GM19452 (cell line): ENCODE data around the gene HNRNPD.
"Not testable (repeated sequence)": the region's sequence is repeated elsewhere in the genome, so short reads cannot be mapped to it uniquely, and the experiment has no call there.

Source experiments
- ATAC-seq: cut with Tn5 transposase; IDR thresholded peaks from one replicate; pipeline ENCODE4 v1.9.1; 2021; ENCODE audit not compliant: unreplicated experiment

HNRNPD gene

DNA sequence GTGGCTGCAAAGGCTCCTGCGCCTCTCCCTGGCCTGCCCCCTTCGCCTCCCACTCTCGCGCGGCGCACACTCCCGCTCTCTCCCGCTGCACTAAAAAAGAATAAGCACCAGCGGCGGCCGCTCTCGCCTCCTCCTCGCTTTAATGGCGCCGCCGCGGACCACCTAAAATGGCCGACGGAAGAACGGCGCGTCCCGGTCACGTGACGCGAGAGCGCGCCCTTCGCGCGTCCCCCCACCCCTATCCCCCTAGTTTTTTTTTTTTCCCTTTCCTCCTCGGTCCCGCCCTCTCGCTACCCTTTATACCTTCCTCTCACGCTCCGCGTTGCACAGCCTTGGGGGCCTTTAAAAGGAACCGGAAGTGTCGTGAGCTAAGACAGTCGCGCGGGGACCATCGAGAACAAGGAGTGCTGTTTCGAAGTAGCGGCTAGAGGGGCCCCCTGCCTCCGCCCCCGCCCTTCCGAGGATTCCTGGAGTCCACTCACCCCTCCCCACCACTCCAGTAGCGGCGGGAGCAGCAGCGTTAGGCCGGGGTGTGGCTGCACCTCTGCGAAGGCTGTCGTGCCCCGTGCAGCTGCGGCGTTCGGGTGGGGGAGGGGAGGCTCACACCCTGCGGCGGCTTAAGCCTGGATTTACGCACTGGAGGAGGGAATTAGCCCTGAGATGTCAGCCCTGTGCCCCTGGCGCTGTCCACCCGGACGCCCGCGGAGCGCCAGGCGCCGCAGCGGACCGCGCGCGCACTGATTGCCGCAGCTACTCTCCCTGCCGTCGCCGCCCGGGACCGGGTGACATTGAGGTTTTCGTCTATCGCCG, at the start of gene HNRNPD:
Gene HNRNPD (minus strand): TSS at position 176 of the 810 bp plus-strand sequence. CDS start 313 bp downstream, outside the sequence.
- peak; percentile 91 for ATAC-seq

DNA sequence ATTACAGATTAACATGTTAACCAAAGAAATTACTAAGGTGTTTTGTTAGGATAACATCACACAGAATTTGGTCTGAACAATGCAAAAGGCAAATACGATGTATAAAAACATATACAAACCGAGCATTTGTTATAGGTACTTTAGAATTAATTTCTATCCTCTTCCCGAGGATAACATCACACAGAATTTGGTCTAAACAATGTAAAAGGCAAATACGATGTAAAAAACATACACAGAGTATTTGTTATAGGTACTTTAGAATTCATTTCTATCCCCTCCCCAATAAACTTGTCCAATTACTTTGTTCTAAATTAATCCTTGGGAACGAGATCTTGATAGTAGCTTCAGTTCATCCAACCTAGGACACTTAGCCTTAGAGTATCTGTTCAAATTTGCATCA, 48.8 kb upstream of the HNRNPD start:
- no peak for ATAC-seq

DNA sequence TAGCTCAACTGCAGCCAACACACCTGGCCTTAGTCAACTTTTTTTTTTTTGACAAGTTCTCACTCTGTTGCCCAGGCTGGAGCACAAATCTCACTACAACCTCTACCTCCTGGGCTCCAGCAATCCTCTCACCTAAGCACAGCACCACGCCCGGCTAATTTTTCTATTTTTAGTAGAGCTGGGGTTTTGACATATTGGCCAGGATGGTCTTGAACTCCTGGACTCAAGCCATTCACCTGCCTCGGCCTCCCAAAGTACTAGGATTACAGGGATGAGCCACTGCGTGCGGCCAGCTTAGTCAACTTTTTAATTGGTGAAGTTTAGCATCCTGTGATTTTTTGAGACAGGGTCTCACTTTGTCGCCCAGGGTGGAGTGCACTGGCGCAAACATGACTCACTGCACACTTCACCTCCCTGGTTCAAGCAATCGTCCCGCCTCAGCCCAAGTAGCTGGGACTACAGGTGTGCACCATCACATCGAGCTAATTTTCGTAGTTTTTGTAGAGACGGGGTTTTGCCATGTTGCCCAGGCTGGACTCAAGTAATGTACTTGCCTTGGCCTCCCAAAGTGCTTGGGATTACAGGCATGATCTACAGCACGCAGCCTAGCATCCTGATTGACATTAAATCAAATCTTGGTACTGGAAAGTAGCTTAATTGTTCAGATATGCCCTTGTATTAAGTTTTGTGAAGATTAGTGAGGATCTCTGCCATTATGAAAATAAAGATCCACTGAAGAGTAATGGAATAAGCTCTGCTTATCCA, 48.2 kb upstream of the HNRNPD start:
- ATAC-seq, result no peak

GRCh38 chr4:82419451-82419850, 45.7 kb upstream of the HNRNPD start:
- ATAC-seq, result no peak

DNA sequence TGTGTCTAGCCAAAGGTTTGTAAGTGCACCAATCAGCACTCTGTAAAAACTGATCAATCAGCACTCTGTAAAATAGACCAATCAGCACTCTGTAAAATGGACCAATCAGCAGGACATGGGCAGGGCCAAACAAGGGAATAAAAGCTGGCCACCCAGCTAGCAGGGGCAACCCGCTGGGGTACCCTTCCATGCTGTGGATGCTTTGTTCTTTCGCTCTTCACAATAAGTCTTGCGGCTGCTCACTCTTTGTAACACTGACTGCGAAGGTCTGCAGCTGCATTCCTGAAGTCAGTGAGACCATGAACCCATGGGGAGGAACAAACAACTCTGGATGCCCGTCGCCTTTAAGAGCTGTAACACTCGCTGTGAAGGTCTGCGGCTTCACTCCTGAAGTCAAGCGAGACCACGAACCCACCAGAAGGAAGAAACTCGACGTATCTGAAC, 42.2 kb upstream of the HNRNPD start:
- no peak for ATAC-seq

DNA sequence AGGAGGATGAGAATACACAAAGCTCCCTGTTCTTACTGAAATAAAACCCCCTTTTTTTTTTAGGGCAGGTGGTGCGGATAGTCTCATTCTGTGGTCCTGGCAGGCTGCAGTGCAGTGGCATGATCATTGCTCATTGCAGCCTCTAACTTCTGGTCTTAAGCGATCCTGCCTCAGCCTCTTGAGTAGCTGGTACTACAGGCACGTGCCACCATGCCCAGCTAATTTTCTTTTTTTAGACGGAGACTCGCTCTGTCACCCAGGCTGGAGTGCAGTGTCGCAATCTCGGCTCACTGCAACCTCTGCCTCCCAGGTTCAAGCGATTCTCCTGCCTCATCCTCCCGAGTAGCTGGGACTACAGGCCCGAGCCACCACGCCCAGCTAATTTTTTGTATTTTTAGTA, 41.3 kb upstream of the HNRNPD start:
- ATAC-seq, result not testable (repeated sequence)

- ATAC-seq, result no peak
Measured at GRCh38 chr4:82403725-82404124, 29.9 kb upstream of the HNRNPD start.

DNA sequence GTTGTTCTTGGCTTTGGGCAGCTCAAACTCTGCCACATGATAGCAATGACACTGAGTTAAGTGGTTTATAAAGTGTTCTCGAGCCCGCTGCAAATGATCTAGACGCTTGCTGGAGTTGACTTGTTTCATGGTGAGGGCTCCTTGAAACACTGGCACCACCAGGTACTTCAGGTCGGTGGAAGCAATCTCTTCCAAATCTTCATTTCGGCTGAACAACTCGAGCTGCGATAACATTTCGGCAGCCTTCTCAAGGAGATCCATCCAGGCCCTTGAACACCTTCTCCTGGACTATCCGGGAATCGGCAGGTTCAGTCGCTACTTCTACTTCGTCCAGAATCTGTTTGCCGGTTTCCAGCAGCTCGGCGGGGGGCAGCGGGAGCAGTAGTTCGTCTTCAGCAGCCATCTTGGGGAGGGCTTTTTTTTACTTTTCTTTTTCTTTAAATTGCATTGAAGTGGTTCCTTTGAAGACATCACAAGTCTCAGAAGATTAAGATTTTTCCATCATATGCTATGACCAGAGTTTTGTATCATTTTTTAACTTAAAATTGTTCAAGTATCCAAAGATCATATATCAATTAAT, 28.5 kb upstream of the HNRNPD start:
- ATAC-seq, result no peak

DNA sequence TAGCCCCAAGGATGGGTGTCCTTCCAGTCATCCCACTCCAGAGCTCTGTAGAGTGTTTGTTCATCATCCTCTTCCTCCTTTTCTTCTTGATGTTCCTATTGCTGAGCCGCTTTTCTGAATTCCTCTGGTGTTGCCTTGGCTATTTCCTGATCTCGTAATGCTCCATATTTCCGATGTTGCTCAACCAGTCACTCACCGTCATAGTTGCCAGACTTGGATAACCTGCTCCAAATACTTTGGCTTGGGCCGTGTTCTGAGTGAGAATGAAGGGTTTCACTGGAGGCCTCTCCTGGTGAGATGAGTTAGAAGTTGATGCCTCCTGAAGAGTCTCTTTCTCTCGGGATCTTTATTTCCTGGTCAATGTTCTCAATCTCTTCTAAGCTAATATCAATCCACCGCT, 27.8 kb upstream of the HNRNPD start:
- no peak for ATAC-seq

GRCh38 chr4:82398263-82398662, 24.5 kb upstream of the HNRNPD start:
- ATAC-seq, result no peak

GRCh38 chr4:82397527-82397926, 23.7 kb upstream of the HNRNPD start:
- no peak for ATAC-seq

DNA sequence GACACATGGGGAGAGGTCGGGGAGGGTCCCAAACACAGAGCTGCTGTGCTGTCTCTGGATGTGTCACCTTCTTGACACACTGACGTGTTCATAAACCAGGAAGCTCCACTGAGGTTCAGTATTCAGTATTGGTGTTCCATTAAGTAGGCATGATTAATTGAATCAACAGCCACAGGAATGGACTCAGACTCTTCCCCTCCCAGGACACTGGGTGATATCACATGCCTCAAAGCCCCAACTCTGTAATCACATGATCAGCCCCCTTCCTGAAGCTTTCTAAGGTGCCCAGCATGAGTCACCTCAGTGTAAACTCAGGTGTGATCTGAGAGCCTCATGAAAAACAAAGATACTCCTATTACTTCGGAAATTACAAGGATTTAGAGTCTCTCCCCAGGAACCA, 21.1 kb upstream of the HNRNPD start:
- no peak for ATAC-seq

- ATAC-seq, result not testable (repeated sequence)
Measured at GRCh38 chr4:82390061-82390460, 16.3 kb upstream of the HNRNPD start.

GRCh38 chr4:82388405-82388804, 14.6 kb upstream of the HNRNPD start:
- ATAC-seq, result no peak

DNA sequence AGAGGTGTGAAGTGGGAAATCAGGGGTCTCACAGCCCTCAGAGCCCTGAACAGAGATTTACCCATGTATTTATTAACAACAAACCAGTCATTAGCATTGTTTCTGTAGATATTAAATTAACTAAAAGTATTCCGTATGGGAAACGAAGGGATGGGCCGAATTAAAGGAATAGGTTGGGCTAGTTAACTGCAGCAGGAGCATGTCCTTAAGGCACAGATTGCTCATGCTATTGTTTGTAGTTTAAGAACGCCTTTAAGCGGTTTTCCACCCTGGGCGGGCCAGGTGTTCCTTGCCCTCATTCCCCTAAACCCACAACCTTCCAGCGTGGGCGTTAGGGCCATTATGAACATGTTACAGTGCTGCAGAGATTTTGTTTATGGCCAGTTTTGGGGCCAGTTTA, 12.5 kb upstream of the HNRNPD start:
- not testable (repeated sequence) for ATAC-seq

- ATAC-seq, result no peak
Measured at GRCh38 chr4:82382751-82383150, 9.0 kb upstream of the HNRNPD start.

DNA sequence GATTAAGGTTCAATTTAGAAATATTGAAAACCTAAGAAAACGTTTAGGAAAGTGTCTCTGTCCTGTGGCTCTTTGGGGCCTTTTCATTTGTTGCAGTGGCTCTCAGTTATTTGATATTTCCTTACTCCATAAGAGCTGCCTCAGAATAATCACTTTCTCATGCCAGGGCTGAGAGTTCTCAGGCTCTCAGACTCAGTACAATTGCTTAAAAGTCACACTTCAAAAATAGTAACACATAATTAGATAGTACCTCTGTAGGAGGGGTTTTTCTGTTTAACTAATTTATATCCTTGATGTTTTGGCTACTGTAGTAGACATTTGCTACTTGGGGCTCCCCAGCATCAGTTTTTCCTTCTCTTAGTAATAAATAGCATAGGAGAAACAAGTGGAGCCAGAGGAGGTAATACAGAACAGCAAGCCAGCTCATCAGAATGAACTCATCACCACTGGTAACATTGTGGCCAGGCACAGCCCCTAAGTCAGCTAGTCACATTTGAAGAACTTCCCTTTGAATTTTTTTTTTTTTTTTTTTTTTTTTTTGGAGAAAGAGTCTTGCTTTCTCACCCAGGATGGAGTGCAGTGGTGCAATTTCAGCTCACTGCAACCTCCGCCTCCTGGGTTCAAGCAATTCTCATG, 8.0 kb upstream of the HNRNPD start:
- no peak for ATAC-seq

- no peak for ATAC-seq
Measured at GRCh38 chr4:82381235-82381634, 7.4 kb upstream of the HNRNPD start.

DNA sequence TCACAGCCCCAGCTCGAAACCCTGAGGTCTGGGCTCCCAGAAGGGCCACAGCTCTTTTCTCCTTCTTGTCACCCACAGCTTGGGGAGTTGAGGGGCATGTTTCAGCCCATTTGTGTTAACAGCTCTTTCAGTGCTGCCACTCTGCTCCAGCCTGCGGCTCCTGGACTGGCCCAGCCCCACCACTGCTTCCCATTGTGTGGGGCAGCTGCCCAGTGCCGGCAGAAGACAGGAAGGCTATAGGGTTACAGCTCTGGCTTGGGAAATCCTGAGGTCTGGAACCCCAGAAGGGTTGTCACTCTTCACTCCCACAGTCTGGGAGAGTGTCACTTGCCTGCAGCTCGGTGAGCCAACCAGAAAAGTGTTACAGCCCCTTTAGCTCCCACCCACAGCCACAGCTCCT, 7.0 kb upstream of the HNRNPD start:
- no peak for ATAC-seq

DNA sequence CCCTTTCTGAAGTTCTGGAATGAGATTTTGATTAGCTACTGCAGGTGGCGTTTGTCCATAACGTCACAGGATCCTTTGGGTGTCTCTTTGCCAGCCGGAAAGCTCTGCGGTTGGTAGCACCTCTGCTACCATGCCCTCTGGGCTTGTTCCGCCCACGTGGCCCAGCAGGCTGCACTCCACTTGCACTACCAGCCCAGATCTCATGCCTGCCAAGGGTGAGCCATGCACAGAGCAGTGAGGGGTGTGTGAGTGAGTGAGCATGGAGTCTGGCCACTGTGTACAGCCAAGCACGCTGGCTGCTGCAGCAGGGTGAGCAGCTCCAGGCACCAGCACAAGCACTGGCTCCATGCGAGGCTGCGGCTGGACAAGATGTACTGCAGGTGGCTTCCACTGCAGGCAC, 6.6 kb upstream of the HNRNPD start:
- no peak for ATAC-seq

DNA sequence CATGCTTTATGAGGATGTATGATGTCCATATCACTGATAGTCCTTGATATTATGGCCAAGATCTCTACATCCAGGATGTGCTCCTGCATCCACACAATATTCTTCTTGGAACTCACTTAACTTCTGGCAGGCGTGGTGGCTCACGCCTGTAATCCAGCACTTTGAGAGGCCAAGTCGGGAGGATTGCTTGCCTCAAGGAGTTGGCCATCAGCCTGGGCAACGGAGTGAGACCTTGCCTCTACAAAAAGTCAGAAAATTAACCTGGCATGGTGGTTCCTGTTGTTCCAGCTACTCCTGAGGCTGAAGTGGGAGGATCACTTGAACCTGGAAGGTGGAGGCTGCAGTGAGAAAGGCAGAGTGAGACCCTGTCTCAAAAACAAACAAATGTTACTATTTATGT, 2.3 kb upstream of the HNRNPD start:
- no peak for ATAC-seq

DNA sequence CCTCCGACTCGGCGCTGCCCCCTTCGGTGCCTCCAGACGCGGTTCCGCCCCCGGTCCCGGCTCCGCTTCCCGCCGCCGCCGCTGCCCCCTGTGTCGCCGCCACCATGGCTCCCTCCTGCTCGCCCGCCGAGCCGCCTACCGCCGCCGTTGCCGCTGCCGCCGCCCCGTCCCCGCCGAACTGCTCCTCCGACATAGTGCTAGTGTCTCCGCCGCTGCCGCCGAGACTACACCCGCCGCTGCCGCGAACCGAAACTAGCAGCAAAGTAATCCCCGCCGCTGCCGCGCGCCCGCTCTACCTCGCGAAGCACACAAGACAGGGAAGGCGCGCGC, 340 bp downstream of the HNRNPD start:
- ATAC-seq, result peak; percentile 21
